Measurements from ENCODE around the gene CTNNA2.

CTNNA2 gene

GRCh38 chr2:80363330-80363729 lies 850.5 kb downstream of the CTNNA2 start:
- DNase-seq = no peak

DNA sequence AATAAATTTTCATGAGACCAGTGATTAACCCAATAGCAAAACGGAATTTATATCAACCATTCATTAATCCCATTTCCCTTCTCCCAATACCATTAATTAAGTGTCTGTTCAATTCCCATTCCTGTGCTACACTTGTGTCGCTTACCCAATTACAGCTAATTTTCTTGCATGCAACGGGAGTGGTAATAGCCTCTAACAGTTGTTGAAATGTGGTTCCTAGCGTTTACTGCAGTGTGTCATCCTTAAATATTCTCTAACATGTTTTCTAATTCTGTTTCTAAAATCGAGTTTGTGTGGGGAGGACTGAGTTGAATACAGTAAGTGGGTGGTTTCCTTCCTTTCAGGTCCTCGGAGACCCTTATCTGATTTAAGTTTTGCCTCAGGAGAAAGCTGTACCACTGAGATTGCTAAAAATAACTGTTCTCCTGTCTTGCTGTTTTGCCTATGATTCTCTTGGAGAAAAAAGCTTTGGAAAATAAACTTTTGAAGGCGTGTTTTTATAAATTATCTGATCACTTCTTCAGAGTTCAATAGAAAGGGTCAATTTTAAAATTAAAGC lies 851.0 kb downstream of the CTNNA2 start:
- DNase-seq = no peak

DNA sequence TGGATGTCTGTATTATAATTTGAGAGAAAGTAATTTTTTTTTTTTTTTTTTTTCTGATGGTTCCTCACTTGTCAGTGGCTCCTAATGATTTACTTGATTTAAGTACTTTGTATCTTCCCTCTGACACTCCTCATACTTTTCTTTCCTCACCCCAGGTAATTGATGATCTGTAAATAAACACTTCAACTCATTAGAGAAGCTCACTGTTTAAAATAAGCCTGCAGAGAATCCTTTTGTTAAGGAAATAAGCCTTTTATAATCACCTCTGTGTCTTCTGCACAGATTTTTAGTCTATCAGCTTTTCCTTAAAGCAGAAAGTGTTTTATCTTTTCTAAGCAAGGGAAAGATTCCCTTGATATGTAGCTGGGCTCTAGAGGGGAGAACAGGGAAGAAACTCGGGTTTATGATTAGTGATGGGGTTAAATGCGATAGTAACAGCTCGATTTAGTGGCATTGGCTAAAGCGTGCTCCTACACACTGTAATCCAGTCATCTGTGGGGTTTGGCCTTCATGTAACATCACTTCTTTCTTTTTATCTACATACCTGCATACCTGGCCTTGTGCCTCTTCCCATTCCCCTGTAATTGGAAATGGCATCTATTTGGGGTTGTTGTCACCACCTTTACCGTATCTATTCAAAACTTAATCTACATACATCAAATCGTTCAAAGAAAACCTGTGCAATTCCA lies 851.8 kb downstream of the CTNNA2 start:
- DNase-seq = no peak

DNA sequence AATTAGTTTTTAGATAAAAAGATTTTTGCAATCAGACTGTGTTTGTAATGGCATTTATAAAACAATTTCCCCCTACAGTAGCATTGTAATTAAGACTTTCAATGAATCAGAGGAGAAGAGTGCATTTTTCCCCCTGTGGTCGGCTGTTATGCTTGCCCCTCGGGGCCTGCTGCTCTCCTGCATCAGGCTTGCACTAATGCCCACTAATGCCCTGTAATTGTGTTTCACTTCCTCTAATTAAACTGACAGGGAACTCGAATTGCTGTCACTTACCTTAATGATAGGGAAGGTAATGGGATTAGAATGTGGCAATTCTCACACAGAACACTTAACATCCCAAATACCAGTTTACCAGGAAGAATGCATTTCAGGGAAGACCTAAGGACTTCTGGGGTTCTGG lies 852.9 kb downstream of the CTNNA2 start:
- DNase-seq = no peak

GRCh38 chr2:80370375-80371009 lies 857.6 kb downstream of the CTNNA2 start:
- DNase-seq = no peak

GRCh38 chr2:80374105-80374504 lies 861.3 kb downstream of the CTNNA2 start:
- no peak for DNase-seq

- no peak for DNase-seq
Measured at GRCh38 chr2:80377071-80377470, 864.2 kb downstream of the CTNNA2 start.

DNA sequence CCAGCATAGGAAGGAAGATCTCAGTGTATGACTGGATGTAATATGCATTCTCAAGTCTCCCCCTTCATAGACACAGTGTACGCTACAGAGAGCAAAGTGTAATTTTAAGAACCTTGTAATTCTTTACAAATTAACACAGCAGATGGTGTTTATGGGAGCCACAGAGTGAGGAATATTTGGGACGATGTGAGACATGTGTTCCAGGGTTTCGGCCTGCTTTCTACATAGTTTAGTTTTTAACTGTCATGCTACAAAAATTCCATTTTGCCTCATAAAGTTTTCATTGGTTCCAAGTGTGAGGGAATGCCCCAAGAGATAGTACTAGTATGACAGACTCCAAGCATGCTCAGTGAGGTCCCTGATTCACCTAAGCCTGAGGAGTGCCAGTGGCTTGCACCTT lies 867.9 kb downstream of the CTNNA2 start:
- no peak for DNase-seq

DNA sequence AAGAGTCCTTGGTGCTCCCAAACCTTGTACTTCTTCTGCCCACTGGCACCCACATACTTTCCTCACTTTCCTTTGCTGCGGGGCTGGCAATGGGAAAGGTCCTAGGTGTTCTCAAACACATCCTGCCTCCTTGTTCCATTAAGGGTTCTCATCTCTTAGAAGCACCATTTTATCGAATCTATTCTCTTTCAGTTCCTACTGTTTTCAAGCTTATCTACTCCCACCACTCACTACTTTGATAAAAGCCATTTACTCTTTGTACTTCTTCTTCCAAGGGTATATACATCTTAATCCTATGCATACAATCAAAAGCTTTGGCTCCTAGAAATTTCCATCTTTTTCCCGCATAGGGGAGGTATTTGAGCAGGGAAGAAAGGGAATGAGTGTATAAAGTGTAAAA lies 868.8 kb downstream of the CTNNA2 start:
- no peak for DNase-seq

GRCh38 chr2:80392441-80392840 lies 879.6 kb downstream of the CTNNA2 start:
- no peak for DNase-seq

DNA sequence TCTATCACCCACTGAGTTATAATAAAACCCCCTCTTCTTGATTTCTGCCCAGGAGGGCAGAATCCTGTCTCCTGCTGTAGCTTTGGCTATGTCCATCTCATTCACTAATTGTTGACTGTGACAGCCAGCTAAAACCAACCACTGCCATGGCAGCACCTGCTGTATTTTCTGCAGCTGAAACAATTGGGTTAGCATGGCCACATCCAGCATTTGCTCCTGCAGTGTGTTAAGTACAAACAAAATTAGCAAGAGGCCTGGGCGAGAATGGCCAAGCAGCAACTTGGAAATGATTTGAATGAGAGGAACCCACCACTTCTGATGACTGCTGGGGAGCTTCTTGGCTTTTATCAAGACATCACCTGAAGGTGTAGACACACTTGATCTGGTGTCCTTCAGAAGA lies 881.1 kb downstream of the CTNNA2 start:
- DNase-seq = no peak

GRCh38 chr2:80395251-80395650 lies 882.4 kb downstream of the CTNNA2 start:
- DNase-seq = no peak

- DNase-seq = no peak
Measured at GRCh38 chr2:80396276-80396675, 883.4 kb downstream of the CTNNA2 start.

GRCh38 chr2:80403081-80403480 lies 890.2 kb downstream of the CTNNA2 start:
- no peak for DNase-seq

GRCh38 chr2:80407377-80407776 lies 894.5 kb downstream of the CTNNA2 start:
- DNase-seq = no peak

DNA sequence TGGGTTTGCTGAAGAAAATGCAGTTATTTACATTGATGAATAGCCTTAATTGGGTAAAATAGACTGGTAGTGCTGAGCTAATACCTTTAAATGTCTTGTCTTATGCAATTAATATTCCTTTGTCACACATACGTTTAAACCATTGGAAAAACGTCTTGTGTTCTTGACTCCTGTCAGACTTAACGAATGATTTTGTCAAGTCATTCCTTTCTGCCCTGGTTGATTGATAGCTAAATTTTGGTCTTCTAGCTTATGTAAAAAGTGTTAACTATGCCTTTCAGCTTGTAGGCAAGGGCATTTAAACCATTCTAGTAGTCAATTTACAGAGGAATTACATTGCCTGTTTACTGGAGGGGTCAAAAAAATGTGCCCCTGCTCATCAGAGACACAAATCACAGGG lies 897.5 kb downstream of the CTNNA2 start:
- no peak for DNase-seq

GRCh38 chr2:80413136-80413535 lies 900.3 kb downstream of the CTNNA2 start:
- DNase-seq = no peak

DNA sequence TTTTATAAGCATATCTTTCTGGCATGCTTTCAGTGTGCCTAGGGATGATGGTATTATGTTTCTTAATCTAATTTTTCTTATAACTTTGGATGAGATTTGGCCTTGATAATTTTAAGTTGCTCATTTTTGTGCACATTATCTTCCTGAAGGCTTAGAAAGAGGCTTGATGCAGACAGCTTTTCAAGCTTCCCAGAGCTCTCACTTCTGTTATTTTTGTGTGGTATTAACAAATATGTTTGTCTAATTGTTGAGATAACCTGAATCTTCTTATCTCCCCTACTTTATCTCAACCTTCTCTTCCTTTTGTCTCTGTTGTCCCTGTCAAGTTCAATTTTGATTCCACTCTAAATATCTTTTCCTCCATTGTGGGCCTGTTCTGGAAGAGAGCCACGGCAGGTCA lies 904.9 kb downstream of the CTNNA2 start:
- no peak for DNase-seq

- no peak for DNase-seq
Measured at GRCh38 chr2:80420530-80421208, 907.8 kb downstream of the CTNNA2 start.

DNA sequence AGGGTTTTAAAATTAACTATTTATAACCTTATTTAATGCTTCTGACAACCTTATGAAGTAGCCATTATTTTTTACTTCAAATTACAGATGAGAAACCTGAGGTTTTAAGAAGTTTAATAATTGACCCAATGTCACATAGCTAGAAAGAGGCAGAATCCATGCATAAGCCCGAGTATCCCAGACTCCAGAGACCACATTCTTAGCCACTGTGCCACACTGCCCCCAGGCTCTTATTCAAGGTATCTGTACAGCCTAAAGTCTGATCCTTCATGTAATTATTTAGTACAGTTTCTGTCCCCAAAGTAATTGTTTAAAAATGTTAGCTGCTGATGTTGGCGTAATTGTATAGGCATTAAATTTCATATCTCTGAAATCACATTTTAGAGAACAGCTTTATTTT lies 916.4 kb downstream of the CTNNA2 start:
- DNase-seq = no peak

GRCh38 chr2:80437959-80438358 lies 925.1 kb downstream of the CTNNA2 start:
- no peak for DNase-seq

- DNase-seq = no peak
Measured at GRCh38 chr2:80438686-80439085, 925.8 kb downstream of the CTNNA2 start.

- no peak for DNase-seq
Measured at GRCh38 chr2:80454628-80455027, 941.8 kb downstream of the CTNNA2 start.

- DNase-seq = no peak
Measured at GRCh38 chr2:80459028-80459427, 946.2 kb downstream of the CTNNA2 start.
